Measurements from ENCODE around the gene FBXO28. TPM values are rescaled to one million over a fixed set of nuclear protein-coding genes. Genes with fewer than 3 reads are reported as not detected.

Gene FBXO28
- total and polyA plus RNA-seq, 2 donors (not counting 3 experiments of a cell fraction or from before 2014, with no cell fraction given), result 8.9 to 32.6 TPM

DNA sequence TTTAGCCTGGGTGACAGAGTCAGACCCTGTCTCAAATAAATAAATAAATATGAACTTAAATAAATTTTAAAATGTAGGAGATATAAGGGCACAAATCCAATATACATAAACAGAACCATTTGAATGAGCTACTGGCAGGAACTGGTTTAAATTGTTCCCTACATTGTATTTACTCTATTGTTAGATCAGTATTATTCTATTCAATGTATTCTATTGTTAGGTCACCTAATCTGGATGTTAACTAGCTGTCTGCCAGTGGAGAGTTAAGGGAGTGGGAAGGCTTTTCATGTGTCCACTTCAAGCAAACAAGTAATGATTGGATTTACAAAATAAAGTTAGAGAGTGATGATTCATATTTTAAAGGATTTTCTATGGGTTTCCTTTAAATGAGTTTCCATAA, 4.9 kb upstream of the FBXO28 start:
- POLR2A ChIA-PET, result no interaction called here
- no peak overlapping the region for H3K9ac ChIP-seq (replicated peaks; ENCODE audit: extremely low read depth, insufficient read depth, low read length)
- peaks cover 6% of the 10 kb centered on the region for H3K79me2 ChIP-seq (ENCODE audit: control insufficient read depth, insufficient read depth, low read length)
- no peaks in the 10 kb centered on the region for H3K9me3 ChIP-seq (replicated peaks; ENCODE audit: control insufficient read depth, insufficient read depth, low read length)
- H3K4me1 ChIP-seq (ENCODE audit: control insufficient read depth, extremely low read depth, insufficient read depth, low read length), result peaks cover 15% of the 10 kb centered on the region
- TF ChIP-seq JUN (IDR thresholded peaks at IDR 0.05; ENCODE audit: borderline replicate concordance, insufficient read depth, insufficient read length, low read depth), result no peak
- no peak for TF ChIP-seq FOS (IDR thresholded peaks at IDR 0.05; ENCODE audit: borderline replicate concordance, insufficient read depth, low read length)
- no peak for TF ChIP-seq MAX (IDR thresholded peaks at IDR 0.05; ENCODE audit: insufficient read depth, insufficient read length)
- no peak for TF ChIP-seq GATA2 (IDR thresholded peaks at IDR 0.05; ENCODE audit: insufficient read depth, insufficient read length, low read depth, low read length)
- no peak for TF ChIP-seq POLR2A (IDR thresholded peaks at IDR 0.05; ENCODE audit: low read depth, low read length)
- no peak for TF ChIP-seq EZH2 (IDR thresholded peaks at IDR 0.05; ENCODE audit: borderline replicate concordance, low read depth, low read length, severe bottlenecking)
- TF ChIP-seq CTCF (IDR thresholded peaks at IDR 0.05; ENCODE audit: extremely low read depth in 1 of 2, insufficient read depth in 1 of 2, low read depth in 1 of 2, low read length in 2 of 2), result no peak
- no peak for TF ChIP-seq POLR2AphosphoS5 (IDR thresholded peaks at IDR 0.05; ENCODE audit: insufficient read depth, low read depth, low read length)
- TF ChIP-seq MYC (IDR thresholded peaks at IDR 0.05; ENCODE audit: low read depth, low read length), result no peak
- H3K36me3 ChIP-seq (ENCODE audit: control insufficient read depth in 2 of 2, extremely low read depth in 1 of 2, insufficient read depth in 2 of 2, low read length in 2 of 2), result no peaks in the 10 kb centered on the region
- no peaks in the 10 kb centered on the region for H3K9me1 ChIP-seq (replicated peaks; ENCODE audit: control insufficient read depth, extremely low read depth, insufficient read depth, low read length)
- H3K4me2 ChIP-seq (ENCODE audit: insufficient read depth, low read length), result no peak overlapping the region
- H3K27ac ChIP-seq (ENCODE audit: insufficient read depth, low read depth, low read length), result no peak overlapping the region
- H3K4me3 ChIP-seq (replicated peaks in 1 of 3; ENCODE audit: insufficient read depth in 1 of 3, low read depth in 1 of 3, low read length in 3 of 3), result no peak overlapping the region
- H2AFZ ChIP-seq (ENCODE audit: low read depth, low read length), result no peak overlapping the region
- DNase-seq (ENCODE audit: low read depth, low spot score) (no peak), FAIRE-seq (no peak)
- H3K27me3 ChIP-seq (ENCODE audit: control insufficient read depth in 2 of 2, insufficient read depth in 2 of 2, low read length in 2 of 2), result no peaks in the 10 kb centered on the region
- H4K20me1 ChIP-seq (replicated peaks; ENCODE audit: control insufficient read depth, extremely low read depth, insufficient read depth, low read length), result no peaks in the 10 kb centered on the region
- intact Hi-C loops (cut with micrococcal nuclease), result no loop called here
- dilution Hi-C loops (cut with MboI; ENCODE audit: extremely low pct_ligation_motif_present, low sequenced_read_pairs), result no loop called here
- CTCF ChIA-PET, result interaction anchor here (6.1 kb wide), 1 partner anchor 58 kb away, joined by 62 read pairs; no protein-coding TSS in a partner anchor
- no TSS peak for BruUV-seq (replicated peaks)

Measured in endothelial cell of umbilical vein (primary cell).